Peyer's patch (tissue), 4 donors: Measurements from ENCODE around the gene RASGRP3.

Experiments used
- CTCF ChIP-seq, 6 experiments: fragments of 450-650 bp in 4 of 6; fragments of 200-600 bp in 2 of 6; sonication (generic) in 1 of 6; IDR thresholded peaks; one replicate each; pipeline ENCODE4 v1.5.1; 2017 to 2019; ENCODE audit warnings: antibody characterized with exemption in 6 of 6, mild to moderate bottlenecking in 3 of 6, moderate library complexity in 1 of 6
- POLR2A ChIP-seq, 2 donors: fragments of 450-650 bp; IDR thresholded peaks; one replicate each; pipeline ENCODE4 v1.5.1; 2017; ENCODE audit warnings: antibody characterized with exemption in 2 of 2, mild to moderate bottlenecking in 2 of 2, moderate library complexity in 2 of 2

- TF ChIP-seq POLR2A (IDR thresholded peaks at IDR 0.05) = no peak
- no peak for TF ChIP-seq CTCF (IDR thresholded peaks at IDR 0.05)
Measured at GRCh38 chr2:33560017-33560416, 83.6 kb downstream of the RASGRP3 start.
